ENCODE results near the gene RBP7. TPM values are rescaled to one million over a fixed set of nuclear protein-coding genes. Genes with fewer than 3 reads are reported as not detected.
"Not testable (repeated sequence)": the region's sequence is repeated elsewhere in the genome, so short reads cannot be mapped to it uniquely, and the experiment has no call there.

Gene RBP7
- total and polyA plus RNA-seq, 2 donors (not counting 3 experiments of a cell fraction or from before 2014, with no cell fraction given), result not detected

DNA sequence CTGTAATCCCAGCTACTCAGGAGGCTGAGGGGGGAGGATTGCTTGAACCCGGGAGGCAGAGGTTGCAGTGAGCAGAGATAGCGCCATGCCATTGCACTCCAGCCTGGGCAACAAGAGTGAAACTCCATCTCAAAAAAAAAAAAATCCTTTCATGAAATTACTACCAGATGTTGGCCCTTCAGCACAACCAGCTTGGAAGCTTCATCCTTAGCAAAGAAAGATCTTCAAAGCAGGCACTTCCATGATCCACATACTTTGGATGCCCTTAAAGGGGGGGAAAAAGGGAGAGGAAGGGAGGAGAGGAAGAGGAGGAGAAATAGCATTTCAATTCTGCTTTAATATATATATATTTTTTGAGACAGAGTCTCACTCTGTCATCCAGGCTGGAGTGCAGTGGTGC lies 23.6 kb downstream of the RBP7 start:
- H3K4me1 ChIP-seq (ENCODE audit: control insufficient read depth, extremely low read depth, insufficient read depth, low read length); FAIRE-seq; H3K4me2 ChIP-seq (ENCODE audit: insufficient read depth, low read length); H3K9ac ChIP-seq (replicated peaks; ENCODE audit: extremely low read depth, insufficient read depth, low read length); H3K27me3 ChIP-seq (ENCODE audit: control insufficient read depth in 2 of 2, insufficient read depth in 2 of 2, low read length in 2 of 2); DNase-seq (ENCODE audit: low read depth, low spot score); intact Hi-C loops (cut with micrococcal nuclease); H3K79me2 ChIP-seq (ENCODE audit: control insufficient read depth, insufficient read depth, low read length); BruUV-seq (replicated peaks); H3K36me3 ChIP-seq (ENCODE audit: control insufficient read depth in 2 of 2, extremely low read depth in 1 of 2, insufficient read depth in 2 of 2, low read length in 2 of 2); H3K4me3 ChIP-seq (replicated peaks in 1 of 3; ENCODE audit: insufficient read depth in 1 of 3, low read depth in 1 of 3, low read length in 3 of 3); dilution Hi-C loops (cut with MboI; ENCODE audit: extremely low pct_ligation_motif_present, low sequenced_read_pairs); H3K9me3 ChIP-seq (replicated peaks; ENCODE audit: control insufficient read depth, insufficient read depth, low read length); POLR2A ChIA-PET; H3K27ac ChIP-seq (ENCODE audit: insufficient read depth, low read depth, low read length); H3K9me1 ChIP-seq (replicated peaks; ENCODE audit: control insufficient read depth, extremely low read depth, insufficient read depth, low read length); H2AFZ ChIP-seq (ENCODE audit: low read depth, low read length); H4K20me1 ChIP-seq (replicated peaks; ENCODE audit: control insufficient read depth, extremely low read depth, insufficient read depth, low read length): not testable (repeated sequence)
- CTCF ChIA-PET, result interaction anchor here (0.6 to 1.3 kb wide), 2 partner anchors 27 to 70 kb away, joined by 3 to 6 read pairs; no protein-coding TSS in a partner anchor

DNA sequence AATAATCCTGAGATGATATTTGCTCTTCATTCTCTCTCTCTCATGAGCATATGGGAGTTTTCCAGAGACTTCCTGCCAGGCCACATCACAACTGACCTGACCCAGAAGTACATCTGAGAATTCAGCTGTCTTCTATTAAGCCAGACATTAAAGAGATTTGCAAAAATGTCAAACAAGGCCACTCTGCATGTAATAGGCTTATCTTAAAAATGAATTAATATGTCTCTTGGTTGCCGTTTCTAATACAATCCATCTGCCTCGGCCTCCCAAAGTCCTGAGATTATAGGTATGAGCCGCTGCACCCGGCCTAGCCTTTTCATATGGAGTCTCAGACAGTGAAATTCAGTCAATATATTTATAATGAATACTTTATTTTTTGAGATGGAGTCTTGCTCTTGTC lies 25.0 kb downstream of the RBP7 start:
- H3K4me3 ChIP-seq (replicated peaks in 1 of 3; ENCODE audit: insufficient read depth in 1 of 3, low read depth in 1 of 3, low read length in 3 of 3); H3K9ac ChIP-seq (replicated peaks; ENCODE audit: extremely low read depth, insufficient read depth, low read length); FAIRE-seq; H3K9me3 ChIP-seq (replicated peaks; ENCODE audit: control insufficient read depth, insufficient read depth, low read length); DNase-seq (ENCODE audit: low read depth, low spot score); H2AFZ ChIP-seq (ENCODE audit: low read depth, low read length); H3K4me1 ChIP-seq (ENCODE audit: control insufficient read depth, extremely low read depth, insufficient read depth, low read length); H3K27me3 ChIP-seq (ENCODE audit: control insufficient read depth in 2 of 2, insufficient read depth in 2 of 2, low read length in 2 of 2); H3K36me3 ChIP-seq (ENCODE audit: control insufficient read depth in 2 of 2, extremely low read depth in 1 of 2, insufficient read depth in 2 of 2, low read length in 2 of 2); H3K9me1 ChIP-seq (replicated peaks; ENCODE audit: control insufficient read depth, extremely low read depth, insufficient read depth, low read length); H3K79me2 ChIP-seq (ENCODE audit: control insufficient read depth, insufficient read depth, low read length); H4K20me1 ChIP-seq (replicated peaks; ENCODE audit: control insufficient read depth, extremely low read depth, insufficient read depth, low read length); H3K27ac ChIP-seq (ENCODE audit: insufficient read depth, low read depth, low read length); H3K4me2 ChIP-seq (ENCODE audit: insufficient read depth, low read length); intact Hi-C loops (cut with micrococcal nuclease); BruUV-seq (replicated peaks); dilution Hi-C loops (cut with MboI; ENCODE audit: extremely low pct_ligation_motif_present, low sequenced_read_pairs); POLR2A ChIA-PET; CTCF ChIA-PET: not testable (repeated sequence)

DNA sequence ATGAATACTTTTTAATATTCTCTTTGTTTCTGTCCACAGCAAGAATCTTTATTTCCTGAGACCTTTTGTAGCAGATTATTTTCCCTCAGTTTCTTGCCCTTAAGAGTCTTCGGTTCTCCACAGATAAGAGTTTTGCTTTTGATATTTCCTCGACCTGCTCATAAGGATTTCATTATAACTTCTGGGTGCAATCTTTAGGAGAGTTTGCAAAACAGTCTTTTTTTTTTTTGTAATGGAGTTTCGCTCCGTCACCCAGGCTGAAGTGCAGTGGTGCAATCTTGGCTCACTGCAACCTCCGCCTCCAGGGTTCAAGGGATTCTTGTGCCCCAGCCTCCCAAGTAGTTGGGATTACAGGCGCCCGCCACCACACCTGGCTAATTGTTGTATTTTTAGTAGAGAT lies 25.6 kb downstream of the RBP7 start:
- Histone ChIP-seq H3K9ac (replicated peaks; ENCODE audit: extremely low read depth, insufficient read depth, low read length) (no peak overlapping the region), H3K4me2 (ENCODE audit: insufficient read depth, low read length) (no peak overlapping the region), H3K79me2 (ENCODE audit: control insufficient read depth, insufficient read depth, low read length) (no peaks in the 10 kb centered on the region), H4K20me1 (replicated peaks; ENCODE audit: control insufficient read depth, extremely low read depth, insufficient read depth, low read length) (no peaks in the 10 kb centered on the region), H2AFZ (ENCODE audit: low read depth, low read length) (no peak overlapping the region), H3K4me3 (replicated peaks in 1 of 3; ENCODE audit: insufficient read depth in 1 of 3, low read depth in 1 of 3, low read length in 3 of 3) (no peak overlapping the region), H3K9me3 (replicated peaks; ENCODE audit: control insufficient read depth, insufficient read depth, low read length) (no peaks in the 10 kb centered on the region), H3K4me1 (ENCODE audit: control insufficient read depth, extremely low read depth, insufficient read depth, low read length) (no peaks in the 10 kb centered on the region), H3K27ac (ENCODE audit: insufficient read depth, low read depth, low read length) (no peak overlapping the region), H3K27me3 (ENCODE audit: control insufficient read depth in 2 of 2, insufficient read depth in 2 of 2, low read length in 2 of 2) (peaks cover 0 to 3% of the 10 kb centered on the region in 2 experiments), H3K36me3 (ENCODE audit: control insufficient read depth in 2 of 2, extremely low read depth in 1 of 2, insufficient read depth in 2 of 2, low read length in 2 of 2) (no peaks in the 10 kb centered on the region), H3K9me1 (replicated peaks; ENCODE audit: control insufficient read depth, extremely low read depth, insufficient read depth, low read length) (no peaks in the 10 kb centered on the region)
- CTCF ChIA-PET, result no interaction called here
- dilution Hi-C loops (cut with MboI; ENCODE audit: extremely low pct_ligation_motif_present, low sequenced_read_pairs), result no loop called here
- BruUV-seq (replicated peaks), result no TSS peak
- DNase-seq (ENCODE audit: low read depth, low spot score), result no peak
- POLR2A ChIA-PET, result no interaction called here
- no peak for FAIRE-seq
- intact Hi-C loops (cut with micrococcal nuclease), result no loop called here
- TF ChIP-seq FOS (IDR thresholded peaks at IDR 0.05; ENCODE audit: borderline replicate concordance, insufficient read depth, low read length), result no peak
- TF ChIP-seq, protein P1, sequence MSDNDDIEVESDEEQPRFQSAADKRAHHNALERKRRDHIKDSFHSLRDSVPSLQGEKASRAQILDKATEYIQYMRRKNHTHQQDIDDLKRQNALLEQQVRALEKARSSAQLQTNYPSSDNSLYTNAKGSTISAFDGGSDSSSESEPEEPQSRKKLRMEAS (IDR thresholded peaks at IDR 0.05; ENCODE audit: insufficient read depth, insufficient read length), result no peak
- no peak for TF ChIP-seq EZH2 (IDR thresholded peaks at IDR 0.05; ENCODE audit: borderline replicate concordance, low read depth, low read length, severe bottlenecking)
- no peak for TF ChIP-seq JUN (IDR thresholded peaks at IDR 0.05; ENCODE audit: borderline replicate concordance, insufficient read depth, insufficient read length, low read depth)
- no peak for TF ChIP-seq POLR2A (IDR thresholded peaks at IDR 0.05; ENCODE audit: low read depth, low read length)
- TF ChIP-seq, protein P2, sequence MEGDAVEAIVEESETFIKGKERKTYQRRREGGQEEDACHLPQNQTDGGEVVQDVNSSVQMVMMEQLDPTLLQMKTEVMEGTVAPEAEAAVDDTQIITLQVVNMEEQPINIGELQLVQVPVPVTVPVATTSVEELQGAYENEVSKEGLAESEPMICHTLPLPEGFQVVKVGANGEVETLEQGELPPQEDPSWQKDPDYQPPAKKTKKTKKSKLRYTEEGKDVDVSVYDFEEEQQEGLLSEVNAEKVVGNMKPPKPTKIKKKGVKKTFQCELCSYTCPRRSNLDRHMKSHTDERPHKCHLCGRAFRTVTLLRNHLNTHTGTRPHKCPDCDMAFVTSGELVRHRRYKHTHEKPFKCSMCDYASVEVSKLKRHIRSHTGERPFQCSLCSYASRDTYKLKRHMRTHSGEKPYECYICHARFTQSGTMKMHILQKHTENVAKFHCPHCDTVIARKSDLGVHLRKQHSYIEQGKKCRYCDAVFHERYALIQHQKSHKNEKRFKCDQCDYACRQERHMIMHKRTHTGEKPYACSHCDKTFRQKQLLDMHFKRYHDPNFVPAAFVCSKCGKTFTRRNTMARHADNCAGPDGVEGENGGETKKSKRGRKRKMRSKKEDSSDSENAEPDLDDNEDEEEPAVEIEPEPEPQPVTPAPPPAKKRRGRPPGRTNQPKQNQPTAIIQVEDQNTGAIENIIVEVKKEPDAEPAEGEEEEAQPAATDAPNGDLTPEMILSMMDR (IDR thresholded peaks at IDR 0.05; ENCODE audit: extremely low read depth in 1 of 2, insufficient read depth in 1 of 2, low read depth in 1 of 2, low read length in 2 of 2), result no peak
- TF ChIP-seq GATA2 (IDR thresholded peaks at IDR 0.05; ENCODE audit: insufficient read depth, insufficient read length, low read depth, low read length), result no peak
- TF ChIP-seq MYC (IDR thresholded peaks at IDR 0.05; ENCODE audit: low read depth, low read length), result no peak
- no peak for TF ChIP-seq POLR2AphosphoS5 (IDR thresholded peaks at IDR 0.05; ENCODE audit: insufficient read depth, low read depth, low read length)

Measured in endothelial cell of umbilical vein (primary cell).